Stimulated activated CD4-positive, alpha-beta T cell treated with anti-CD3 and anti-CD28 coated beads, Interleukin-1b, Interleukin-23, amount 100 ng/mL, for 4 hours (primary cell): ENCODE measurements around the gene TANC1.

Experiments used
- DNase-seq, 2 donors: peaks; one replicate each; pipeline ENCODE4 v3.0.0-alpha.2; 2020; ENCODE audit warnings: low read depth in 2 of 2

The TANC1 gene

DNA sequence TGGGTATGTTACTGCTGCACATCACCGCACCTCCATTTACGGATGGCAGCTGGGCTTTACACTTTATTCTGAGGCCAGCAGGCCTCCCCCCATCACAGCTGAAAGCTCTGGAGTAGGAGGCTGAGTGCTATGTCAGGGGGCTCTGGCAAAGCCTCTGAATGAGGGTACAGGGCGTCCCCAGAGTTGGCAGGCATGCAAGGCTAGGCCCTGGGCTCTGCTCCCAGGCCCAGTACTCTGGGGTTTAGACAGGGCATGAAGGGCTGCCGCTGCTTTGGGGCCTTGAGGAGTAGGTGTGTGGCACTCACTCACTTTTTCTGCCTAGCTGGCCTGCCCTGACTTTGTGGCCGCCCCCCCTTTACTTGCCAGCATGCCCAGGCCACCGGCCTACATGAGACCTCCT is 227.3 kb downstream of the TANC1 start:
- no peak for DNase-seq

DNA sequence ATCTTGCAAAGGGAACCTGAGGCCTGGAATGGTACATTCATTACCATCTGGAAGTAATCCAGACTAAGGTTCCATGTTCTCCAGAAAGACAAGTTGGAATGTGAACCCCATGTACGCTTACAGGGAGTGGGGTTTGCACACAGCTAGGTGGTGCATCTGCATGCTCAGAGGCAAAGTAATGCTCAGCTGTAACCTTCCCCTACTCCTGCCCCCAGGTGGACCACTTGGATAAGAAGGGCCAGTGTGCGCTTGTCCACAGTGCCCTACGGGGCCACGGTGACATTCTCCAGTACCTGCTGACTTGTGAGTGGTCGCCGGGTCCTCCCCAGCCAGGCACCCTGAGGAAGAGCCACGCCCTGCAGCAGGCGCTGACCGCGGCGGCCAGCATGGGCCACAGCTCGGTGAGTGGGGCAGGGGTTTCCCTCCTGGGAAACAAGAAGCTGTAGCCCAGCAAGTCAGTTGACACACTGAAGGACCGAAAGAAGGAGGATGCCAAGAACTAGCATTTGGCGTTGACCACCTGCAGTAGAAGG is 228.0 kb downstream of the TANC1 start:
- no peak for DNase-seq

DNA sequence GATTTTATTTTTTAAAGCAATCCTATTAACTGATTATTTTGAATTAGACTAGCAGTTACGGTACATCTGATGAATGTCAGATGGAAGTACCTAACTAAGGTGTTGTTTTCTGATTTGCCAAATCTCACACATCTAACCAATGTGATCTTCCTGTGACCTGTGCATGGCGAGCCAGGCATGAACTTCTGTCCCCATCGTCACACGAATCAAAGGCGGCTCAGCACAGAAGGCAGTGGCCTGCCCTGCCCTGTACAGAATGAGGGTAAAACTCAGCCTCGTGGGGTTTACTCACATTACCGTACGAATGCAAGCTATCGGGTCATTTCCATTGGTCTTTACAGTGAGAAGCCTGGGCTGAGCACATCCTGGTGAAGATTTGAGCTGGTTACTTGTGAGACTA is 230.8 kb downstream of the TANC1 start:
- DNase-seq, result no peak

GRCh38 chr2:159199761-159200465 is 231.5 kb downstream of the TANC1 start:
- no peak for DNase-seq

DNA sequence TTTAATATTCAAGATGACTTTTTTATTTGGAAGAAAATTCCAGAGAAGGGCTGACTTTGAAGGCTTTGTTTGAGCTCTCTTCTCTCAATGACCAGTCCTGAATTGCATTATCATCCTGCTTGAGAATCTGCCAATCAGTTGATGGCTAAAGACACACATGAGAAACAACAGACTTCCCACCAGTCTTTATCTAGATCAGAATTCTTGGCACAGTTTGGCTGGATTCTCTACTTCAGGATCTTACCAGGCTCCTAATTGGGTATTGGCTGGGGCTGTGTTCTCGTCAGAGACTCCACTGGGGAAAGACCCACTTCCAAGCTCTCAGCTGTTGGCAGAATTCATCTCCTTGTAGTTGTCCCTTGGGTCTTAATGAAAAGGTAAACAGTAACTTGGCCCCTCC is 232.1 kb downstream of the TANC1 start:
- DNase-seq, result no peak

DNA sequence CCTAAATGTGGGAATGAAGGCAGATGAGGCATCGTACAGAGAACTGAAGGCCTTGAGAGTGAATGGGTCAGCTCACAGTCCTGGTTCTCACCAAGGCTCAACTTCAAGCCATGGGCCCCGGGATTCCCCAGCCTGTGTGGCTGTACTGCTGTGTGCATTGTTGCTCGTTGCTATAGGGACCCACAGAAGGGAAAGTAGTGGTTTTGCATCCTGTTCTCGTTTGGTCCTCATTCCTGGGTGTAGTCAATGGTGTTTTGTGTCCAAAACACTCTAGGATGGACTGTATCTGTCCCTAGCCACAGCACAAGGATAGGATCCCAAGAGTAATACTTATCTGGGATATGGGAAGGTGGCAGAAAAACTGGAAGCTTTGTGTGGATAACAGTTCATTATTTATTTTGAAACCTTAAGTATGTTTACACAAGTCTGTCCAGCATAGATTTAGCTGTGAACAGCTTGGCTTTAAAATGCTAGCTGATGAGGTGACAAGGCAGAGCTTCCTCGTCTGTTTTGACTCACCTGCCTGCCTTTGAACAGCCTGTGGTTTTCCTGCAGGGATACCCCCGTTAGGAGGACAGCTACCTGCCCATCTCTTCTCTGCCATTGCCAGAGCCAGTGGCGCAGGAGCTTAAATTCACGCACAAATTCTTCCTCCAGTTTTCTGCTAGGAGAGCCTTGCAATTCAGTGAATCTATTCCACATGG is 233.1 kb downstream of the TANC1 start:
- DNase-seq, result no peak

DNA sequence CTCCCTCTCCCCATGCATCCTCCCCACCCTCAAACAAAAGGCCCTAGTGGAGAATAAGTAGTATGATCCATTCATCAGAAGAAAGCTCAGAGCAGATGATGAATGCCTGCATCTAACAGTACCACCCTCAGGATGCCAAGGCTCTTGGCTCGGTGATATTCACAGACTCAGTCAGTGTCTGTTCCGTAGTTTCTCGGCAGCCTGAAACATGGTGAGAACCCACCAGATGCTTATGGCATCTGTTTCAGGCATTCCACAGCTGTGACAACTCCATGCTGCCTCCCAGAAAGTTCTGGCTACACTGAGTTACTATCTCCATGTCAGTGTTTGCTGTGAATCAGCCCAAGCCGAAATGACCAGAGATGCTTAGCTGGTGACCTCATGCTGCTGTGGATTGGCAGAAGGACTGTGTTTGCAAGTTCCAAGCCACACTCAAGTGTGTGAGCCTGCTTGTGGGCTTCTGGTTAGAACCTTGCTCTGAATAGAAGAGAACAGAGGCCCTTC is 234.2 kb downstream of the TANC1 start:
- DNase-seq, result no peak

DNA sequence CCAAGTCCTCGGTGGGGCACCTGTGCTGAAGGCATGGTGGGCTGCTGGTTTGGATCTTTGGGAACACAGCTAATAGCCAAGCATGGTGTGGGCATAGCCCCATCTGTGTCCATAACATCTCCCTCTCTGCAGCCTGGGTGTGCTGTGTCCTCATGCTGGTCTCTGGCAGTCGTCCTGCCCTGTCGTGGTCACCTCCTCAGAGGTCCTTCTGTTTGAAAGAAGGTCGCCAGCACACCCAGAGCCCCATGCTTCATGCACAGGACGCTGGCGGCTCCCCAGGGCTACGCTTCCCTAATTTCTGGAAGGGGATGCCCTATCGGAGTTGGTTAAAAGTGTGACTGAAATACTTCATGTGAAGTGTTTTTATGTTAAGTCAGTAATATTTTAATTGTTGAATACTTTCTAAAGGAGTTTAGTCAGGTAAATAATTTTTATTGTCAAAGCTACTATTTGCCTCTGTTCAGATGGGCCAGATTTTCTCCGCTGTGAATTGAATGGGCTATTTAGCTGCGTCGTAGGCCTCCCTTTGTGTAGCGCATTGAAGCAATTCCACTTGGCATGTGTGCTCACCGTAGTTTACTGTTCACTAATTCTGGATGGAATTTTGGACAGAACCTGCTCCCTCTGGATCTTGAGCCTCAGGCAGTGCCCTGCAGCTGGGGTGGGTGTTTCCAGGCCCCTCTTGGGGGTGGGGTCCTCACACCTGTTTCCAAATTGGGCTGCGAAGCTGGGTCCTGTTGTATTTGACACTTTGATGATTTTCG is 236.1 kb downstream of the TANC1 start:
- no peak for DNase-seq

GRCh38 chr2:159206736-159207380 is 238.4 kb downstream of the TANC1 start:
- DNase-seq, result no peak

DNA sequence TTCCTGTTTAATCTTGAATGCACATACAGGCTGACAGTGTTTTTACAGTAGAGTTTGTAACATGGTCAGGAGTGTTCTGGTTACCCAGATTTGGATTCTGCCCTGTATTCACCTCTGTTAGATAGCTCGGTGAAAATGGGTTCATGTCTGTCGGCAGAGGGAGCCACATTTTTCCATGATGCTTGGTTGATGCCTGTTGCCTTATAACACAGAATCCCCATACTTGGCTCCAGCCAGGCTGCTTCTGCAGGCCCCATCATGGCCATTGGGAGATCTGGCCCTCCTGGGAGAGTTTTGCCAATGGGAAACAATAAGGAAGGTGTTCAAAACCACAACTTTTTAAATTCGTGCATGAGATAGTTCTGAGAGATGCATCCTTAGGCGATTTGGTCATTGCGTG is 240.0 kb downstream of the TANC1 start:
- no peak for DNase-seq

- no peak for DNase-seq
These were observed 241.2 kb downstream of the TANC1 start for GRCh38 chr2:159209341-159210306.

GRCh38 chr2:159211447-159212396 is 243.3 kb downstream of the TANC1 start:
- DNase-seq, result no peak

- DNase-seq, result no peak
These were observed 244.9 kb downstream of the TANC1 start for GRCh38 chr2:159213296-159213695.

DNA sequence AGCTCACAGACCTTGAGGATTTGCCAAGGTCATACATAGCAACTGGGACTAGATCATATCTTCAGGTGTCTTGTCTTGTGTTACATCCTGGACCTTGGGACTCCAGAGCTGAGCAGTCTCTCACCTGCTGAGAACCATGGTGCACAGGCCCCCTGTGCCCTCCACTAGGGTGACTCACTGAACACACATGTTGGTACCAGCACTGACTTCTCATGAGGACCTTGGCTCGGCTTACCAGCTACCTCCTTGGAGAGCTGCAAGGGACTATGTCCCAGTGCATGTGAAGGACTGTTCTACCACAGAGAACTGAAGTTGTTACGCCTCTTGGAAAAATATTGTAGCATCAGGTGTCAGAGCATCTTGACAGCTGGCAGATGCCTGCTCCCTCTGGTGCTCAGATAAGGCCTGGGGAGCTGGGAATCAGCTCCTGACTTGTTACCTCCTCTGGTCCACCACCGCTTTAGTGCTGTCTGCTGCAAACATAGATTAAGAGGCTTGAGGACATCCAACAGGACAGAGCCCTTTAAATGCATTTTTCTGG is 246.0 kb downstream of the TANC1 start:
- DNase-seq, result no peak

GRCh38 chr2:159215116-159215515 is 246.7 kb downstream of the TANC1 start:
- DNase-seq, result no peak

GRCh38 chr2:159217676-159218075 is 249.2 kb downstream of the TANC1 start:
- DNase-seq, result no peak

GRCh38 chr2:159218389-159218788 is 249.9 kb downstream of the TANC1 start:
- DNase-seq, result no peak

DNA sequence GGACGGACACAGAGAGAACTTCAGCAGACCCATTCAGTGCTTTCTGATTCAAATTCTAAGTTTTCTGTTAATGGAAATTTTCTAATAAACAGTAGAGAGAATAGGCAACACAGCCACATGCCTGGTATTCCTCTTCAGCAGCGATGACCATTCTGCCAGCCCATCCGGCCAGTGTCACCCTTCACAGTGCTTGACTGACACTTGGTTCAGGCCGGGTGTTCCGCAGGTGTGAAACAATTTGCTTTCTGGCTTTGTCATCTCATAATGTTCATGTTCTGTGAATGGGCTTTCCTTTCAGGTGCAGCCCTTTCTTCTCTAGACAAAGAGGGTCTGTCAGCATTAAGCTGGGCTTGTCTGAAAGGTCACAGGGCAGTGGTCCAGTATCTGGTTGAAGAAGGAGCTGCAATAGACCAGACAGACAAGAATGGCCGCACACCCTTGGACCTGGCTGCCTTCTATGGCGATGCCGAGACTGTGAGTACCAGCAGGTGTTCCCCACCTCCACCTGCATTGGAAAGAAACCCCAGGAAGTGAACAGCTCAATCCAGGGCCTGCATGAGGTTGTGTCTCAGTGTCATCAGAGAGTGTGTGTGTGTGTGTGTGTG is 251.1 kb downstream of the TANC1 start:
- DNase-seq, result no peak
